Activated B cell treated with CpG ODN at 0.5 μM for 24 hours (primary cell): Measurements from ENCODE around the gene SLC30A1. TPM values are rescaled to one million over a fixed set of nuclear protein-coding genes. Genes with fewer than 3 reads are reported as not detected.
A peak's percentile ranks its signal among the peaks of the same experiment; 100 is the strongest.

Experiments
- ATAC-seq: fragments of 200-7000 bp; cut with Tn5 transposase; one replicate; pipeline ENCODE4 v1.10.0; 2021; ENCODE audit warnings: low read depth, mild to moderate bottlenecking, moderate library complexity
- CTCF ChIA-PET: fragments of 350-600 bp; sonication (Branson Sonifier 250); formaldehyde crosslinking; loops from one replicate; lab custom pipeline; 2021; ENCODE audit warnings: antibody characterized with exemption; lab: Charles Lee
- POLR2A ChIA-PET: fragments of 350-600 bp; sonication (Branson Sonifier 250); formaldehyde crosslinking; loops from one replicate; lab custom pipeline; 2021; ENCODE audit warnings: antibody characterized with exemption; lab: Charles Lee
- DNase-seq: peaks from one replicate; pipeline ENCODE4 v3.0.0; 2022
- H3K27ac Mint-ChIP-seq: one replicate; pipeline ENCODE4 v1.8.0; 2020; ENCODE audit warnings: mixed read lengths
- H3K27me3 Mint-ChIP-seq: one replicate; pipeline ENCODE4 v1.8.0; 2021; ENCODE audit warnings: mixed read lengths
- H3K36me3 Mint-ChIP-seq: one replicate; pipeline ENCODE4 v1.8.0; 2021; ENCODE audit warnings: low read depth, mixed read lengths
- H3K4me1 Mint-ChIP-seq: one replicate; pipeline ENCODE4 v1.8.0; 2021; ENCODE audit warnings: mixed read lengths
- H3K4me3 Mint-ChIP-seq: one replicate; pipeline ENCODE4 v1.8.0; 2020; ENCODE audit warnings: mild to moderate bottlenecking, mixed read lengths
- H3K9me3 Mint-ChIP-seq: one replicate; pipeline ENCODE4 v1.8.0; 2020; ENCODE audit warnings: mixed read lengths
- intact Hi-C: fragments of 100-400 bp; cut with micrococcal nuclease; formaldehyde crosslinking; loops from one replicate; pipeline ENCODE4 v1.15.1; 2024
- total RNA-seq: library from RNA; stranded (reverse); gene quantifications from 2 replicates; pipeline ENCODE4 v1.2.3, GENCODE V29; 2022
- TF ChIP-seq, protein P1 (sequence below): fragments of 200-600 bp; IDR thresholded peaks from one replicate; pipeline ENCODE4 v1.8.0; 2022; ENCODE audit warnings: antibody characterized with exemption, mild to moderate bottlenecking

Gene SLC30A1
- total RNA-seq, 1 donor from 2014 or later: 15.6 TPM

DNA sequence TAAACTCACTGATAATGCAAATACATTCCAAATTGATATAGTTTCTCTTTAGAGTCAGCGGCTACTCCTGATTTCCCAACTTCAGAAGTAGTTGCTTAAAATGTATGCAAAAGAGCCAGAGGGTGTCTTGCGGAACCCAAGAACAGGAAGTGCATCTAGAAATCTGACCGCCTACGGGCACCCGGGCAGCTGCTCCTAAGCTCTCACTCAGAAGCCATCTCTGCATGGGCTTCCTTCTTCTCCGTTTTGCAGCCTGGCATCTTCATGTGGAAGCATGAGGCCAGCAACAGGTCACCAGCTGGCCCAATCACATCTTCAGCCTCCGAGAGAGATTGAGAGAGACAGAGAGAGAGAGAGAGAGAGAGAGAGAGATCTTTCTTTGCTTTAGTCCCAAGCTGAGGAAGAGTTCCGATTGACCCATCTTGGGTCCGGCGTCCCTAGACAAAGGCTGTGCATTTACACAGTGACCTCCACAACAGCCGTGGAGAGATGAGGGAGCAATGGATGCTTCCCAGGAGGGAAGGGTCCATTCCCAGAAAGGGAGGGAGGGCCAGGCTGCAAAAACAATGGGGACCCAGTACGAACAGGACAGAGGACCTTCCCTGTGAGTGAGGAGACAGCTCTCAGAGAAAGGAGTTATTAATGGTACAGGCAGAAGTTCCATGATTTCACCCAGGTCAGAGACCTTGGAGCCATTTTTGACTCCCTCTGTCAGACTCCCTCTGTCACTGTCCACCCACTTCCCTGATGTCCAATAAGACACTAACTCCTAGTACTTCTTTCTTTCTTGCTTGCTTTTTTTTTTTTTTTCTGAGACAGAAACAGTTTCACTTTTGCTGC, 28.2 kb upstream of the SLC30A1 start:
- Mint-ChIP-seq H3K36me3 (no peaks in the 10 kb centered on the region), H3K4me1 (peaks cover 29% of the 10 kb centered on the region), H3K27me3 (no peaks in the 10 kb centered on the region), H3K27ac (peak overlapping the region; percentile 91), H3K9me3 (no peaks in the 10 kb centered on the region), H3K4me3 (peak overlapping the region; percentile 88)
- POLR2A ChIA-PET: interaction anchor here (0.5 to 2.4 kb wide), 12 partner anchors 13 to 1333 kb away, joined by 3 to 35 read pairs (median 4); partner anchors contain the start of genes PACC1 and SLC30A1
- CTCF ChIA-PET: interaction anchor here (0.9 to 2.7 kb wide), 4 partner anchors 18 to 93 kb away, joined by 3 to 10 read pairs (median 5); partner anchors contain the start of gene SLC30A1
- intact Hi-C loops: loop anchor here (1.0 to 10.0 kb wide), 3 partner anchors 28 to 808 kb away; partner anchors contain the start of genes NEK2, PACC1 and SLC30A1
- ATAC-seq (peak; percentile 92), DNase-seq (no peak)
- TF ChIP-seq, protein P1, sequence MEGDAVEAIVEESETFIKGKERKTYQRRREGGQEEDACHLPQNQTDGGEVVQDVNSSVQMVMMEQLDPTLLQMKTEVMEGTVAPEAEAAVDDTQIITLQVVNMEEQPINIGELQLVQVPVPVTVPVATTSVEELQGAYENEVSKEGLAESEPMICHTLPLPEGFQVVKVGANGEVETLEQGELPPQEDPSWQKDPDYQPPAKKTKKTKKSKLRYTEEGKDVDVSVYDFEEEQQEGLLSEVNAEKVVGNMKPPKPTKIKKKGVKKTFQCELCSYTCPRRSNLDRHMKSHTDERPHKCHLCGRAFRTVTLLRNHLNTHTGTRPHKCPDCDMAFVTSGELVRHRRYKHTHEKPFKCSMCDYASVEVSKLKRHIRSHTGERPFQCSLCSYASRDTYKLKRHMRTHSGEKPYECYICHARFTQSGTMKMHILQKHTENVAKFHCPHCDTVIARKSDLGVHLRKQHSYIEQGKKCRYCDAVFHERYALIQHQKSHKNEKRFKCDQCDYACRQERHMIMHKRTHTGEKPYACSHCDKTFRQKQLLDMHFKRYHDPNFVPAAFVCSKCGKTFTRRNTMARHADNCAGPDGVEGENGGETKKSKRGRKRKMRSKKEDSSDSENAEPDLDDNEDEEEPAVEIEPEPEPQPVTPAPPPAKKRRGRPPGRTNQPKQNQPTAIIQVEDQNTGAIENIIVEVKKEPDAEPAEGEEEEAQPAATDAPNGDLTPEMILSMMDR: no peak

DNA sequence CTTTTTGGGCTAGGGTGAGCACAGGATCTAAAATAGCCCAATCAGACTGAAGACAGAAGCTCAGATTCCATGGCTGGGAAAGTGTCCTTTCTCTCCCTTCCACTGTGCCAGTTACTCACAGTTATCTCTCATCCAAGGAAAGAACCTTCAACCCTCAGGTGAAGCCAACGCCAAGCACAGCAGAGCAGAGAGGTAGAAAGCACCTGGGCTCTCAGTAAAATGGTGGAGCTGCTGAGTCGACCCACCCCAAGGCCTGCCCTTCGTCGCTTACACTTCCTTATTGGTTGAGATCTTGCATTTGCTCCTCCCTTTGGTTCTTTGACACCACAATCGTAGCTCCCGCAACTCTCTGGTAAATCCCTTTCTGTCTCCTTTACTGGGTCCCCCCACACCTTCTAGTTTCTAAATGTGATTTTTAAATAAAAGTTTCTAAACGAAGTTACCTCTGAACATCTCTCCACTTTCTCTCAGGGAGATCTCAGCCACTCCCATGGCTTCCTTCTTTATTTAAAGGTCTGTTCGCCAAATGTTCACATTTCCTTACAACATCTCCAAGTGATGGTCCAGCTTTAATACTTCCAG, 27.5 kb upstream of the SLC30A1 start:
- intact Hi-C loops: loop anchor here (2.0 to 10.0 kb wide), 2 partner anchors 68 to 808 kb away; partner anchors contain the start of genes NEK2 and PACC1
- no peaks in the 10 kb centered on the region for H3K36me3 Mint-ChIP-seq
- H3K4me3 Mint-ChIP-seq: peak overlapping the region; percentile 88
- ATAC-seq (peak; percentile 88), DNase-seq (no peak)
- H3K4me1 Mint-ChIP-seq: peaks cover 29% of the 10 kb centered on the region
- POLR2A ChIA-PET: interaction anchor here (0.5 to 2.4 kb wide), 10 partner anchors 19 to 1333 kb away, joined by 3 to 35 read pairs (median 4); partner anchors contain the start of genes PACC1 and SLC30A1
- H3K27me3 Mint-ChIP-seq: no peaks in the 10 kb centered on the region
- TF ChIP-seq, protein P1: no peak
- no peaks in the 10 kb centered on the region for H3K9me3 Mint-ChIP-seq
- CTCF ChIA-PET: interaction anchor here (0.9 to 2.7 kb wide), 4 partner anchors 18 to 92 kb away, joined by 3 to 10 read pairs (median 5); partner anchors contain the start of gene SLC30A1
- peak overlapping the region; percentile 91 for H3K27ac Mint-ChIP-seq

DNA sequence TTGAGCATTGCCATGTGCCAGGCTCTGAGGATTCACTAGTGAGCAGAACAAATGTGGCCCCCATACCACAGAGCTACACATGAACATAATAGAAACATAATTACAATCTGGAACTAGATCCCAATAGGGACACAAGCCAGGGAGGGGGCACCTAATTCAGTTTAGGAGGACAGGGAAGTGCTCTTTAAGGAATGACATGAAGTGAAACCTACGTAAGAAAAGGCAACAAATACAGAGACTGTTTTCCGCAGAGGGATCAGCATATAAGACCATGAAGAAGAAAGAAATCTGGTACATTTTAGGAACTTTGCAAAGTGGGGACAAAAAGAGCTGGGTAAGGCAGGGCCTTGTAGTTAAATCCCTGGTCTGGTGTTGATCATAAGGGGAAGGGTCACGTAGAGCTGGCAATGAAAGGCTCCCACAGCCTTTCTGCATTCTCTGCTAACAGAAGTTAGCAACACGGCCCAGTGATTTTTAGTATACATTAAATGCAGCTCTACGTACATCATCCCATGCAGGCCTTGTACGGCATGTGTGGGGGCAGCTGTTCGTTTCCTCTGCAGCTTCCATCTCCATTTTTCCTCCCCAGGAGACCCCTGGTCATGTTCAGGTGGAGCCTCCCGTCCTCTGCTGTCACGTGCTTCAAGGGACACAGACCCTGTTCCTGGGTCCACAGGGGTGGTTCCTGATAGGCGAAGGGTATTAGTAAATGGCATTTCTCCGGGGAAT, 26.8 kb upstream of the SLC30A1 start:
- POLR2A ChIA-PET: interaction anchor here (0.9 to 2.4 kb wide), 4 partner anchors 19 to 91 kb away, joined by 3 to 35 read pairs (median 4); partner anchors contain the start of gene SLC30A1
- Mint-ChIP-seq H3K27ac (peak overlapping the region; percentile 91), H3K4me3 (peak overlapping the region; percentile 88)

DNA sequence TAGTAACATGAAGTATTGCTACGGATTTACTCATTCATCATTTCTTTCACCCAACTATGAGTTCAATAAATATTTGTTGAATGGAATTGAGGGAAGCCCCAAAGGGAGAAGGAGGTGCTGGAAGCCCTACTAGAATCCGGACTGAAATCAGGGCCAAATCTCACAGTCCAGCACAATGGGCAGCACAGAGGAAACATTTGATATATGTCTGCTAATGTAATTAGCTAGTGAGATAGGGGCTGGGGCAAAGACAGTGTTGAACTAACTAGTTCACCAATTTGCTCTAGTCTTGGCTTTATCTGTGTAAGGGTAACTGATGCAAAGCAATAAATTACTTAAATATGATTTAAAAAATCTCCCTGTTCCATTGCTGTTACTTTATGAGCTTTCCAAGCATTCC, 26.1 kb upstream of the SLC30A1 start:
- Mint-ChIP-seq H3K27ac (no peak overlapping the region), H3K36me3 (no peaks in the 10 kb centered on the region), H3K27me3 (no peaks in the 10 kb centered on the region), H3K4me3 (no peak overlapping the region), H3K9me3 (no peaks in the 10 kb centered on the region), H3K4me1 (peaks cover 29% of the 10 kb centered on the region)
- ChIA-PET POLR2A (interaction anchor here (2.4 kb wide), 1 partner anchor 25 kb away, joined by 35 read pairs; the partner anchor contains the start of gene SLC30A1), CTCF (interaction anchor here (2.3 kb wide), 1 partner anchor 90 kb away, joined by 7 read pairs; no protein-coding TSS in a partner anchor)
- ATAC-seq: no peak
- no peak for DNase-seq
- TF ChIP-seq, protein P1: no peak
- intact Hi-C loops: loop anchor here (10.0 kb wide), 1 partner anchor 810 kb away; the partner anchor contains the start of gene PACC1

More for the DNA sequence above, 26.8 kb upstream of the SLC30A1 start:
- no peaks in the 10 kb centered on the region for H3K27me3 Mint-ChIP-seq
- TF ChIP-seq, protein P1: no peak
- H3K9me3 Mint-ChIP-seq: no peaks in the 10 kb centered on the region
- H3K4me1 Mint-ChIP-seq: peaks cover 29% of the 10 kb centered on the region
- ATAC-seq: no peak
- DNase-seq: no peak
- intact Hi-C loops: loop anchor here (2.0 to 10.0 kb wide), 2 partner anchors 69 to 809 kb away; partner anchors contain the start of genes NEK2 and PACC1
- CTCF ChIA-PET: interaction anchor here (1.2 to 2.7 kb wide), 3 partner anchors 27 to 91 kb away, joined by 3 to 10 read pairs (median 7); partner anchors contain the start of gene SLC30A1
- H3K36me3 Mint-ChIP-seq: no peaks in the 10 kb centered on the region
